ENCODE data around the gene MACROD2.
"Not testable (repeated sequence)": the region's sequence is repeated elsewhere in the genome, so short reads cannot be mapped to it uniquely, and the experiment has no call there.

The MACROD2 gene

DNA sequence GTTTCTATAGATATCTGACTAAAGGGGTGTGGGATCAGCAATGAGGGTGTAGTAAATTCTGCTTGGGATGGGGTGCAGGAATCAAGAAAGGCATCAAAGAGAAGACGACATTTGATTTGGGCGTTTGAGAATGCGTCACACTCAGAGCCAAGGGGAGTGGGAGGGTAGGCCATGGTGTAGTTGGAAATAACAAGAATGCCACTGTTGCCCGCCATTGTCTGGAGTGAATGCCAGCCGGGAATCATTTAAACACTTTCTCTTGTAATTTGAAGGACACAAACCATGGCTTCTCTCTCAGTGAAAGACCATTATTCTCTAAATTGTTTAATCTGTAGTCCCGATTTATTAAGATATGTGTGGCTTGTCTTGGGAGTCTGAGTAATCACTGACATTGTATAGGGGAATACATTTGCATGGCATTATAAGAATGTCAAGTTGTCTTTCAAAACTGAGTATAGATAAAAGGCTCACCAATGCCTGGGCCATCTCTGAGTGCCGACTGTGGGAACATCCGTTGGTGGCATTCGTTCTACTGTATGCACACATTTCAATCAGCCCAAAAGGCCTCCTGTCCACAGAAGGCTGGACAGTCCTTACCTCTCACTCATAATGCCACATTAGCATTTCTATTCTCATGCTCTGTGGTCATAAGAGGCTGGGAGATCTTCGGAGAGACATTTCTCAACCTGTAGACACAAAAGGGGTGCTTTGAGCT lies 1800.1 kb downstream of the MACROD2 start:
- in situ Hi-C loops (cut with HindIII; ENCODE audit: low sequenced_read_pairs) = no loop called here

DNA sequence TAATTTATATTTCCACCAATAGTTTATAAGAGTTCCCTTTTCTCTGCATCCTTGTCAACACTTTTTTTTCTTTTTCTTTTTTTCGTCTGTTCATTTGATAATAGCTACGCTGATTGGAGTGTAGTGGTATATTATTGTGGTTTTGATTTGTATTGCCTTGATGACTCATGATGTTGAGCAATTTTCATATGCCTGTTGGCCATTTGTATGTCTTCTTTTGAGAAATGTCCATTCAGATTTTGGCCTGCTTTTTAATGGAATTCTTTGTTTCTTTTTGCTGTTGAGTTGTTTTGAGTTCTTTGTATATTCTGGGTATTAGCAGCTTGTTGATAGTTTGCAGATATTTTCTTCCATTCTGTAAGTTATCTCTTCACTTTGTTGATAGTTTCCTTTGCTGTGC lies 1804.6 kb downstream of the MACROD2 start:
- in situ Hi-C loops (cut with HindIII; ENCODE audit: low sequenced_read_pairs) = no loop called here

DNA sequence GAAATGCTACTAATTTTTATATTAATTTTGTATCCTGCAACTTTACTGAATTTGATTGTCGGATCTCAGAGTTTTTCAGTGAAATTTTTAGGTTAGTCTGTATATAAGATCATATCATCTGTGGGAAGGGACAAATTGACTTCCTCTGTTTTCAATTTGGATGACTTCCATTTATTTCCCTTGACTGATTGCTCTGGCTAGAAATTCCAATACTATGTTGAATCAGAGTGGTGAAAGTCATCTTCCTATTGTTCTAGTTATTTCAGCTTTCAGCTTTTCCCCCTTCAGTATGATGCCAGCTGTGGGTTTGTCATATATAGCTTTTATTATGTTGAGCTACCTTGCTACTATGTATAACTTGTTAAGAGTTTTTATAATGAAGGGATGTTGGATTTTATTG lies 1806.7 kb downstream of the MACROD2 start:
- in situ Hi-C loops (cut with HindIII; ENCODE audit: low sequenced_read_pairs) = no loop called here

DNA sequence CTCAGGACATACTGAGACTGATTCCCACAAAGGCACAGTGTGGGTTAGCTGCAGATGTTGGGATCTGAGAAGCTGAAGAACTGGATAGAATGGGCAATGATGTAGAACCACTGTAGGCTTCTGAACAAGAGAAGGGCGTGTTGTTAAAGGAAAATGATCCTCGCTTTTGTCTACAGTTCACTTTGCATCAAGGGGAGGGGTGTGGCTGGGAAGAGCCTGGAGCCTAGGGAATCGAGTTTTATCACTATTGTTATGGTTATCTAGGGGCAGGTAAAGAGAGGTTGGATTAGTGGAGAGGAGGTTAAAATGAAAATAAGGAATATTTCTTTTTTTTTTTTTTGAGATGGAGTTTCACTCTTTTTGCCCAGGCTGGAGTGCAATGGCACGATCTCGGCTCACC lies 1809.8 kb downstream of the MACROD2 start:
- in situ Hi-C loops (cut with HindIII; ENCODE audit: low sequenced_read_pairs) = no loop called here

DNA sequence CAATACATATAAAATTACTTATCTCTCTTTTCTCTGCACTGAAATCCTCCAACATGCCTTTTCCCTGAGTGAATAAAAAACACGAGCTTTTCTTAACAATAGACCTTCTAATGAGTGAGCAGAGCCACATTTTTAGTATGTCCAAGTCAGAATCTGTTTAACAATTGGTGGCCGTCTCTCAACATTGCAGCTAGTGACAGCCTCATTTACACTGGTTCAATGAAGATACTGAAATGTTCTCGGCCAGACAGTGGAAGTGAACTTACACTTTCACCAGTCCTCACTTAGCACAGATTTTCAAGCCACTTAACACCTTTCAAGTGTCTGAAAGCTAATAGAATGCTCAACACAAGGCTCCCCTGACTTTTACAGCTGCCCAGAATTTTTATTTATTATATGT lies 1810.8 kb downstream of the MACROD2 start:
- in situ Hi-C loops (cut with HindIII; ENCODE audit: low sequenced_read_pairs) = no loop called here

DNA sequence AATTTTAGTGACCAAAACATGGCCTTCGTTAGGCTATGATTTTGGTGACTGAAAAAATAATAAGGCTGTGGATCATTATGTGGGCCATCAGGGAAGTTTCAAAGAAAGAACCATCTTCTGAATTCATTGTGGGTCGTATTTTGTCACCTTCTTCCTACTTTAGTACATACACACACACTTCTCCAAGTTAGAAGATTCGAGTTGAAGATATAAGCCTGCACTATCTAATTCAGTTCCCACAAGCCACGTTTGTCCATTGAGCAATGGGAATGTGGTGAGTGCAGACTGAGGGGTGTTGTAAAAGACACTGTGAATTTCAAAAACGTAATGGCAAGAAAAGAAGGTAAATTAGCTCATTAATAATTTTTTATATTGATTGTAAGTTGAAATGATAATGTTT lies 1812.0 kb downstream of the MACROD2 start:
- in situ Hi-C loops (cut with HindIII; ENCODE audit: low sequenced_read_pairs) = no loop called here

DNA sequence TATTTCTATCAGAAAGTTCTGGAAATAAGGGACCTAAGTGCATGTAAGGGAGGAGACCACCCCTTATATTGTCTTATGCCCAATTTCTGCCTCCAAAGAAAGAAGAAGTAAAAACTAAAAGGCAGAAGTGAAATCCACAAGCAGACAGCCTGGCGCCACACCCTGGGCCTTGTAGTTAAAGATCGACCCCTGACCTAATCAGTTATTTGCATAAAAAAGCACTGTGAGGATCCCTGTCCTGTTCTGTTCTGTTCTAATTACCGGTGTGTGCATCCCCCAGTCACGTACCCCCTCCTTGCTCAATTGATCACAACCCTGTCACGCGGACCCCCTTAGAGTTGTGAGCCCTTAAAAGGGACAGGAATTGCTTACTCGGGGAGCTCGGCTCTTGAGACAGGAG lies 1812.5 kb downstream of the MACROD2 start:
- in situ Hi-C loops (cut with HindIII; ENCODE audit: low sequenced_read_pairs) = not testable (repeated sequence)

DNA sequence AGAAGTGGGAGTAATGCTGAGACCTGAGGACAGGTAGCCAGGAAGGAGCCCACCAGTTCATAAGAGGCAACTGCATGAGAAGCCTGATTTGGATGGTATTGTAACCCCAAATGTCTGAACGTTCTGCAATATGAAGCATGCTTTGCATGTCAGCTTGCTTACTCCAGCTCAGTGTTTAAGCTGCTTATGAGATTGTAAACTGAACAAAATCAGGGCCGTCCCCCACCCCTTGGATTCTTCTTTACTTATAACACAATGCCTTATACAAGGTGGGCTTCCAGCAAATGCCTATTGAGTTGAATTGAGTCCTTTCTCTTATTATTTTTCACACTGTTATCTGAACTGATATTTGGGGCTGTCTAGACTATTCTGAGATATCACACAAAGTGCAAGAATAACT lies 1816.6 kb downstream of the MACROD2 start:
- in situ Hi-C loops (cut with HindIII; ENCODE audit: low sequenced_read_pairs) = no loop called here

DNA sequence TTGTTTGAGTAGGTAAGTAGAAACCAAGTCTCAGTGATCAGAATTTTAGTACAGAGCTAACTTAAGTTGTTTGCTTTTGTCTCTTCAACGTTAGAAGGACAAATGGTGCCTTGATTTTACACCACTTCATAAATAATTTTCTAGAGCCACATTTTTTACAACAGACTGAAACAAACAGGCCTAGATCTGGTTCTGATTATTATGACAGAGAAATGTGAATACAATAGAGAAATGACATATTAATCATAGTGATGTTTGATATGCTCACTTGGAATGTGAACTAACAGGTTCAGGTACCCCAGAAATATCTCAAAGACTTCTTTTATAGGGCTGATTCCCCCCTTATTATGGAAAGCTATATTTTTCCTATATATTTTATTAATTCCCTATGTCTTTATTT lies 1817.4 kb downstream of the MACROD2 start:
- in situ Hi-C loops (cut with HindIII; ENCODE audit: low sequenced_read_pairs) = no loop called here

DNA sequence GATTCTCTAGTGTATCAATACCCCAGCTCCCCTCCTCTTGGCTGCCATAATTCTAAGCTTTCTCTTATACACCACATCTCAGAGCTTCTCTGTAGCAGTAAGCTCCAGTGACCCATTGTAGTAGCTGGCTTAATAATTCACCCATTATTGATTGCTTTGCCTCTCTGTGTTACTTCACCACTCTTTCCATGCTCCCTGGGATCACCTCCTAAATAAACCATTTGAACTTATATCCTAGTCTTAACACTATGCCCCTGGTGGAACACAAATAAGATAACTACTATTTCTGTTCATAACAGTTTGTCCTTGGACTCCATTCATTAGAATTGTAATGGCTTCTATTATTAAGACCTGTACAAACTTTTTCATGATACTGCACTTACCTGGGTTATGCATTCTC lies 1819.0 kb downstream of the MACROD2 start:
- in situ Hi-C loops (cut with HindIII; ENCODE audit: low sequenced_read_pairs) = no loop called here

DNA sequence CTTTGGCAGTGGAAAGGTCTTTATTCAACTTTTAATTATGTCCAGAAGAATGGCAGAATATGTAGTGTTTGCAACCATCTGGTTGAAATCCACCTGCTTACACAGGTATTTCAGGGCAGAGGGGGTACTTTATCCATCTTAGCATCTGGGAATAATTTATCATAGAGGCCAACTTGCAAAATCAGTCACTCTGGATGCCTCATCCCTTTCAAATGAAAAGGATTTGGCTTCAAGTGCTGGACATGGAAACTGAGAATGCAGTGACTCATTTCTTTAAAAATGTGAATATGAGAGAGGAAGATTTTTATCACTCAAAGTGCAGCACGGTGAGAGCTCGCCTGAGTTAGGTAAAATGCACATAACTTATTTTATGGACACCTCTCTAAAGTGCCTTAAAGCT lies 1819.6 kb downstream of the MACROD2 start:
- in situ Hi-C loops (cut with HindIII; ENCODE audit: low sequenced_read_pairs) = no loop called here

DNA sequence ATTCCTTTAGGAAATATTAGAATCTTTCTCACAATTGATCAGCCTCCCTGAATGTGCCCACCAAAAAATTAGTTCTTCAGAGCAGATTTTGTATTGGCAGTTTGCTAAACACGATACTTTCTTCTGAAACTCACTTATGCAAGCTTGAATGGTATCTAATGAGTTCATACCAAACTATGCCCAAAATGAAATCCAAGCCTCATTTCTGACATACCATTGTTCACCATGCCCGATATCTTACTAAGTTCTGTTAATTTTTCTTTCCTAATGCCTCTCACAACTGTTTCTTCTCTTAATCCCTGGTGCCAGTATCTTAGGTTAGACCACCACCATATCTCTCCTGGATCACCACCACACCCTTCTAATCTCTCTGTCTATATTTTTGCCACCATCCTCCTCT lies 1822.0 kb downstream of the MACROD2 start:
- in situ Hi-C loops (cut with HindIII; ENCODE audit: low sequenced_read_pairs) = no loop called here

DNA sequence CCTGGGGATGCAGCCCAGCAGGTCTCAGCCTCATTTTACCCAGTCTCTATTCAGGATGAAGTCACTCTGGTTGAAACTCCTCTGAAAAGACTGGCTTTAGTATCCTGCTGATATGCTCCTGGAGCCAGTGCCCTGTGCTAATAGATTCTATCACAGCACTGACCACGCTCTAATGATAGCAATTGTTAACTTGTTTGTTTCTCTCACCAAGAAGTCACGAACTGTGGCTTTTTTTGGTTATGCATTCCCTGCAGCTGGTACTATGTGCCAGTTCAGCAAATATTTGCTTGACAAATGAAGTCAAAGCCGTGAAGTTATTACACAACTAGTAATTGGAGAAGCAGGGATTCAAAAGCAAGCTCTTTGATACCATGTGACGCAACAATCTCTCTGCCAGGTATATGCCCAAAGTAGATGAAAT lies 1823.3 kb downstream of the MACROD2 start:
- in situ Hi-C loops (cut with HindIII; ENCODE audit: low sequenced_read_pairs) = no loop called here

DNA sequence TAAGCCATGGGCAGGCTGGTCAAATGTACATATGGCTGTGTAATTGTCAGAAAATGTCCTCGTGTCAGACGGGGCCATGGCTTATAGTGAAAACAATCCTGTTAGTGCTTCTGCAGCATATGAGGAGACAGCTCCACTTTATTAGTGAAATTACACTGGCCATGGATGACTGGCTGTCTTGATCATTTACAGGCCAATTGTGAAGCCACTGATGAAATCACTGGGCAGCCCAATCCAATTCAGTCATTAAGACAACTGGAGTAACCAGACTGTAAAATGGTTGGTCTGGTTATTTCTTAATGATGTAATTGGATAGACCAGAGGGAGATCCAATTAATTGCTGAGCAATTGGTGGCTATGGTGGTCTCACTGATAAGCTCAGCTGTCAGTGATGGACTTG lies 1828.4 kb downstream of the MACROD2 start:
- in situ Hi-C loops (cut with HindIII; ENCODE audit: low sequenced_read_pairs) = no loop called here

DNA sequence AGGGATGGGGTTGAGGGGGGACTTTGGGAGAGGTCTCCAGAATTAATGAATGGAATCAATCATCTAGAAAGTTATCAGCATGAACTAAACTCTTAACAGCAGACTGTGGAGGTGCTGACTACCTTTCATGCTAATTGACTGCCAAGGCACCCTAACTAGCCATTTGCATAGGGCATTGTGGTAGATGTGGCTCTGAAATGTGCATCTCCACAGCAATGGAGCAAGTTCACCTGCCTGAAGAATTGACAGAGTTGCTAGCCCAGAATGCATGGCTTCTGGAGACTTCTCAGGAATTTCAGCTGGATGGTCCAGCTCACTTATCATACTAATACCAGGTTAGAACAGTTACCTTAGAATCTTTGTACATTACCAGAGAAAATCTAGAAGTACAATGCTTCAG lies 1832.3 kb downstream of the MACROD2 start:
- in situ Hi-C loops (cut with HindIII; ENCODE audit: low sequenced_read_pairs) = no loop called here

DNA sequence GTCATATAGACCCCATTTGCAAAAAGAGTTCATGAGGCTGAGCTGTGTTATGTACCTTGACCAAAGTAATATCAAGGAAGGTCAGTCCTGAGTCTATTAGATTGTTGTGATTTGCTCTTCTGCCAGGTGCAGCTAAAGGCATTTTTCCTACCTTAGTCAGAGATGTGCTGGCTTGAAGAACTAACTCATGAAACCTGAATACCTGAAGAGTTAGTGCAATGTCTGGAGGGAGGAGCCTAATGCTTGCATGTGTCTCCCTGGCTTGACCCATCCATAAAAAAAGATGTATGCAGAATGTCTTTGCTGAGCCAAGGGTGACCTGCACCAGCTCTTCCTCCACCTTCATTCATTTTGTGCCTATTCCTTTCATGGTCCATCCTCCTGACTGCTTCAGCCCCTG lies 1835.9 kb downstream of the MACROD2 start:
- in situ Hi-C loops (cut with HindIII; ENCODE audit: low sequenced_read_pairs) = no loop called here

DNA sequence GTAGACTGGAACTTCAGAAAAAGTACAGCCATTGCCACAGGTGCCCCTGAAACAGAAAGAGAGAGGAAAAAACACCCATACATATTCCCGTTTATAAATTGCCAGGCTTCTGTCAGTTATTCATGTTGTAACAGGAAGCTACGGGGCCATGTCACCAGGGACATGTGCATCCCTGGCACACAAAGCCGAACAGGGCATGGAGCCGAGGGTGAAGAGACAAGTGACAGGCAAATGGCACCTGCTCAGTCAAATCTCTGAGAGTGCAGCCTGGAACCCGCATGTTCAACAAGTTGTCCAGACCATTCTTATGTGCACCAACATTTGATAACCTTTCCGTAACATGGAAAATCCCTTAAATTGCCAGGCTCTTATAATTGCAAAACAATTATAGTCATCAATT lies 1837.2 kb downstream of the MACROD2 start:
- in situ Hi-C loops (cut with HindIII; ENCODE audit: low sequenced_read_pairs) = no loop called here

DNA sequence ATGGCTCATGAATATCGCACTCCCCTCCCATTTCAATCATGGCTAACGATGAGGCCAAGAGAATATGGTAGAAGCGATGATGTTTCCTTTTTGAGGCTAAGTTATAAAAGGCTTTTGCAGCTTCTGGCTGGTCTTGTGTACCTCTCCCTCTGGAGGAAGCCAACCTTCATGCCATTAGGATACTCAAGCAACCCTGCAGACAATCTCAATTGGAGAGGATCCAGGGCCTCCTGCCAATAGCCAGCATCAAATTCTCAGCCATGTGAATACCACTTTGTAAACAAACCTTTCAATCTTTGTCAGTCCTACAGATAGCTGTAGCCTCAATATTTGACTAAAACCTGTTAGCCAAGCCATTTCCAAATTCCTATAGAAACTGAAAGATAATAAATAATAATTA lies 1839.5 kb downstream of the MACROD2 start:
- in situ Hi-C loops (cut with HindIII; ENCODE audit: low sequenced_read_pairs) = no loop called here

DNA sequence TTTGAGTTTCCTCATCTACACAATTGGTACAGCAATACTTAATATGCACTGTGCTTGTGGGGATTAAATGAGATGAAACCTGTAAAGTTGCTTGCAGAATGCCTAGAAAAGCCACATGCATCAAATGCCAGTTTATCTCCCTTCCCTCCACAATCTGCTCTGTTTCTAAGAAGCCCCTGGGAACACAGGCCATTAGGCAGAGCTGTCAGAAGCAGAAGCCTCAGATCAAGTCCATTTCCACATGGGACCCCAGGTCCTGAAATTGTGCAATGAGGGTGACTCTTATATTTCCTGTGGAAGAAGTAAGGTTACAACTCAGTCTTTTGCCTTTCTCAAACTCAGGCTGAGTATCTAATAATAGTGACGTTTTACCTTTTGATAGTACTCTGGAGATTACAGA lies 1840.5 kb downstream of the MACROD2 start:
- in situ Hi-C loops (cut with HindIII; ENCODE audit: low sequenced_read_pairs) = no loop called here

DNA sequence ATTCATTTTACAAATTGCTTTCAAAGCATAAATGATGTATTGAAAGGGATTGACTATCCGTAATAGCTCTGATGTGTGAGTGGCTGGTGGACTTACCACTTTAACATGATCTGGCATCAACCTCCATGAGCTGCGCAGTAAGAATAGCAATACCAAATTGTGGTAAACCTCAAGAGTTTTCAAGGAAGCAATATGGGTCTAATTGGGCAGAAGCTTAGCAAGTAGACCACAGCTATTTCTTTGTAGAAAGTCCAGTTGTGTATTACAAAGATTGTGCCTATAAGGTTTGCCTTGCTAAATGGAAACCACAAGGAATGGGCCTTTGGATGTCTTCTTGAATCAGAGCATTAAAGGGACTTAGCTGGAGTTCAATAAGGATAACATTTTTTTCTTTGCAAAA lies 1841.3 kb downstream of the MACROD2 start:
- in situ Hi-C loops (cut with HindIII; ENCODE audit: low sequenced_read_pairs) = no loop called here

DNA sequence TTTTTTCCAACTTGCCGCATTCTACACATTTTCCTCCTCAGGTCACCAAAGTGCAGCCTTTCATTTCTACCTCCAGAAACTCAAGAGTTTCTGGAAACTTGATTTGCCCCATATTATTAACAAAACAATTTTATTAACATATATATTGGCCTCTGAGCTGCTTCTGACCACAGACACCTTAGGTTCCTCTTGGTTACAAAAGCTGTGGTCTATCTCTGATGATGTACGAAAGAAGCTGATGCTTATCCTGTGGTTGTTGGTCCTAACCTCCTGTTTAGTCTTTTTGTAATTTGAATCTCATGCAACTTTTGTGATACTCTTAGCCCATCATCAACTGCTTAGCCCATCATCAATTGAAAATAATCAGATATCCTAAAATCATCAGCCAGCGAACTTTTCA lies 1842.2 kb downstream of the MACROD2 start:
- in situ Hi-C loops (cut with HindIII; ENCODE audit: low sequenced_read_pairs) = no loop called here

DNA sequence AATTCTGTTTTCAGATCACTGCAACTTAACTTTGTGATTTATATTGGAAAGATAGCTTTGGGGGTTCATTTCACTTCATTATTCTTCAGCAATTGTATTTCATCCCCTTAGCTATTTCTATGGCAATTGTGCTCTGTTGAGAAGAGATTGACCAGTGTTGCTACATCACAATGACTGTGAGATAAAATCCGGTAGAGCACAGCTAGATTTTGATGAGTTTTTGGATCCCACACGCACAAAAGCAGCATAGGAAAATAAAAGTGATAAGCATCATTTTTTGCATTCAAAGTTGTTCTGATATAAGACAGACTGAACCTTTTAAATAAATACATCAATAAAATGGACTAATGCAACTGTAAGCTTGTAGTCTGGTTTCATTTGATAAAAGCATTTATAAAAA lies 1843.2 kb downstream of the MACROD2 start:
- in situ Hi-C loops (cut with HindIII; ENCODE audit: low sequenced_read_pairs) = no loop called here

DNA sequence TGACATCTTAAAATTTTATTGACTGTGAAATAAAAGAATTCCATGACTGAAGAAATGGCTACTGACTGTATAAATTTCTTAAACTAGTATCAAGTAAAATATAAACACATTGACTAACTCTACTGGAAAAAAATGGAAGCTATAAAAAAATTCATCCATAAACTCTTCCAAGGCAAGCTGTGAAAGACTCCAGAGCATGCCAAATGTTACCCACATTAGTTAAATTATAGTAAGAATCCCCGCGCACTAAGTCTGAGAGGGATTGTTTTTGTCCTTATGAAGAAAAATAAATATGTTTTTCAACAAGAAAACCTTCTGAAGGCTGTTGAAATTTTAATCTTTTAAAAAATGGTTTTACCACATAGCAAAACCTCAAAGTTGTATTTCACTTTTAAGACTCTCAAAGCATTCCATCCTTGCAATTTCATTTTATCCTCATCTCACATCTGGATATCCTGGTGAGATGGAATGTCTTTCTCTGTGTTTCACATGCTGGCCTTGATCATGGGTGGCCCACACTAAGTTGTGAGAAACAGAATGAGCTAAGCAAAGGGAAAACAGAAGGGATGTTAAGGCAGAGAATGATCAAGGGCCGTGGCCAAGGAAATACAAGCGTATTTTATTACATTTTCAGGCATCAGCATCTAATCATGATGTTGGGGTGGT lies 1845.5 kb downstream of the MACROD2 start:
- in situ Hi-C loops (cut with HindIII; ENCODE audit: low sequenced_read_pairs) = no loop called here
